Hepatocyte (in vitro differentiated cells): ENCODE data around the gene RINL.

ENCODE experiments used
- CTCF ChIP-seq: fragments of 200-600 bp; sonication (generic); IDR thresholded peaks from 2 replicates; pipeline ENCODE4 v1.5.1; 2016; ENCODE audit warnings: antibody characterized with exemption, mild to moderate bottlenecking; ENCODE audit not compliant: poor library complexity
- EZH2phosphoT487 ChIP-seq: fragments of 200-600 bp; sonication (generic); IDR thresholded peaks from one replicate; pipeline ENCODE4 v1.6.1; 2018; ENCODE audit warnings: antibody characterized with exemption, mild to moderate bottlenecking, low read depth, moderate library complexity; ENCODE audit not compliant: unreplicated experiment, severe bottlenecking

- no peak for TF ChIP-seq EZH2phosphoT487
- no peak for TF ChIP-seq CTCF
Measured at GRCh38 chr19:38910488-38910887, 32.4 kb upstream of the RINL start.
